OCI-LY7 (cell line): ENCODE data around the gene ATP6V1C2. TPM values are rescaled to one million over a fixed set of nuclear protein-coding genes. Genes with fewer than 3 reads are reported as not detected.

Source experiments
- BruUV-seq: library from RNA; stranded (reverse); fragments of 400-500 nt; replicated peaks from 2 replicates; lab custom pipeline; 2021; lab: Mats Ljungman, UMichigan
- CTCF ChIA-PET: fragments of 300-600 bp; sonication (Branson Sonifier 250); formaldehyde crosslinking; loops from one replicate; lab custom pipeline; 2022; ENCODE audit warnings: antibody characterized with exemption; ENCODE audit not compliant: unreplicated experiment; lab: Charles Lee
- POLR2A ChIA-PET: fragments of 300-600 bp; sonication (Branson Sonifier 250); formaldehyde crosslinking; loops from one replicate; lab custom pipeline; 2022; ENCODE audit warnings: antibody characterized with exemption; lab: Charles Lee
- DNase-seq: peaks from one replicate; pipeline ENCODE4 v3.0.0-alpha.2; 2015; ENCODE audit warnings: low spot score
- H2AFZ ChIP-seq: fragments of 200-600 bp; sonication (generic), shearing (Covaris generic); 2 replicates; pipeline ENCODE4 v1.6.1; 2014; ENCODE audit warnings: mild to moderate bottlenecking, antibody characterized with exemption, low read length, moderate library complexity
- H3K27ac ChIP-seq: fragments of 200-600 bp; sonication (generic); 2 replicates; pipeline ENCODE4 v1.5.1; 2014; ENCODE audit warnings: mixed run types, low read depth, mild to moderate bottlenecking, moderate library complexity, low read length, inconsistent platforms; ENCODE audit not compliant: poor library complexity, severe bottlenecking
- H3K36me3 ChIP-seq: fragments of 200-600 bp; sonication (generic); 2 replicates; pipeline ENCODE4 v1.6.1; 2014; ENCODE audit warnings: mild to moderate bottlenecking, antibody characterized with exemption, low read length, moderate library complexity, mixed read lengths; ENCODE audit not compliant: insufficient read depth
- H3K4me1 ChIP-seq: fragments of 200-600 bp; sonication (generic); 2 replicates; pipeline ENCODE4 v1.5.1; 2014; ENCODE audit warnings: mild to moderate bottlenecking, low read length; ENCODE audit not compliant: insufficient read depth, poor library complexity, severe bottlenecking
- H3K4me2 ChIP-seq: fragments of 200-600 bp; sonication (generic); 2 replicates; pipeline ENCODE4 v1.6.1; 2014; ENCODE audit warnings: mild to moderate bottlenecking, low read length
- H3K4me3 ChIP-seq: fragments of 200-600 bp; sonication (generic); 2 replicates; pipeline ENCODE4 v1.5.1; 2014; ENCODE audit warnings: mild to moderate bottlenecking, low read depth, low read length; ENCODE audit not compliant: poor library complexity, severe bottlenecking
- H3K79me2 ChIP-seq: fragments of 200-600 bp; sonication (generic); 2 replicates; pipeline ENCODE4 v1.6.1; 2016; ENCODE audit warnings: low read depth, mild to moderate bottlenecking, low read length, moderate library complexity, mixed read lengths; ENCODE audit not compliant: insufficient read depth
- H3K9me2 ChIP-seq: fragments of 200-600 bp; sonication (generic); 2 replicates; pipeline ENCODE4 v1.6.1; 2016; ENCODE audit warnings: mild to moderate bottlenecking, low read length, mixed read lengths; ENCODE audit not compliant: insufficient read depth
- H3K9me3 ChIP-seq: fragments of 200-600 bp; sonication (generic); 2 replicates; pipeline ENCODE4 v1.6.1; 2014; ENCODE audit warnings: mild to moderate bottlenecking, mixed run types, low read length, mixed read lengths
- H4K20me1 ChIP-seq: fragments of 200-600 bp; sonication (generic); 2 replicates; pipeline ENCODE4 v1.6.1; 2014; ENCODE audit warnings: mild to moderate bottlenecking, antibody characterized with exemption, low read length, moderate library complexity, mixed read lengths; ENCODE audit not compliant: insufficient read depth
- EZH2phosphoT487 ChIP-seq: fragments of 200-600 bp; sonication (generic); IDR thresholded peaks from 2 replicates; pipeline ENCODE4 v1.6.1; 2018; ENCODE audit warnings: low read depth, borderline replicate concordance, mild to moderate bottlenecking, mixed run types, antibody characterized with exemption, low read length, moderate library complexity, mixed read lengths
- intact Hi-C: fragments of 100-400 bp; cut with micrococcal nuclease; formaldehyde crosslinking; loops from one replicate; pipeline ENCODE4 v1.10.0; 2022; ENCODE audit not compliant: unreplicated experiment
- total RNA-seq, 2 experiments: library from RNA; depleted of rRNA in 1 of 2; stranded (reverse); fragments of >200 nt in 1 of 2; shearing (Covaris generic) in 1 of 2; gene quantifications; 2 replicates each; pipeline ENCODE4 v1.2.3, GENCODE V29; 2014 to 2022
- TF ChIP-seq, protein P1 (sequence below): fragments of 200-600 bp; sonication (generic); conservative IDR thresholded peaks from 2 replicates; pipeline ENCODE4 v1.5.1; 2014; ENCODE audit warnings: mild to moderate bottlenecking, antibody characterized with exemption, low read length, moderate library complexity, mixed read lengths

ATP6V1C2 gene
- total RNA-seq, 2 experiments from 2014 or later = 0.13 TPM; not detected in 1

DNA sequence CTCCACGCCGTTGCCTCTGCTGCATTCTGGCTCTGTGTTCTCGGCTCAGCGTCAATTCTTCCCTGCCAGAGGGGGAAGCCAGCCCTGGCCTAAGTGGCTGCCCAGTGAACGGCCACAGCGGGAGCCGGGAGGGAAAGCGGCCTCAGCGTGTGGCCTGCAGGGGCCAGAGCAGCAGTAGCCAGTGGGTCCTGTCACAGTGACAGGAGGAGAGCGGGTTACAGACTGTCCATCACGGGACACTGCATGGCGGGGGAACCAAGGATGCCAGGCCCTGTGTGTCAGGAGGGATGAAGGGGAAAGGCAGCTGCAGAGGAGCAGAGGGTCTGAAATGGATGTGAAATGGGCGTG is 51.4 kb downstream of the ATP6V1C2 start:
- TF ChIP-seq, protein P1, sequence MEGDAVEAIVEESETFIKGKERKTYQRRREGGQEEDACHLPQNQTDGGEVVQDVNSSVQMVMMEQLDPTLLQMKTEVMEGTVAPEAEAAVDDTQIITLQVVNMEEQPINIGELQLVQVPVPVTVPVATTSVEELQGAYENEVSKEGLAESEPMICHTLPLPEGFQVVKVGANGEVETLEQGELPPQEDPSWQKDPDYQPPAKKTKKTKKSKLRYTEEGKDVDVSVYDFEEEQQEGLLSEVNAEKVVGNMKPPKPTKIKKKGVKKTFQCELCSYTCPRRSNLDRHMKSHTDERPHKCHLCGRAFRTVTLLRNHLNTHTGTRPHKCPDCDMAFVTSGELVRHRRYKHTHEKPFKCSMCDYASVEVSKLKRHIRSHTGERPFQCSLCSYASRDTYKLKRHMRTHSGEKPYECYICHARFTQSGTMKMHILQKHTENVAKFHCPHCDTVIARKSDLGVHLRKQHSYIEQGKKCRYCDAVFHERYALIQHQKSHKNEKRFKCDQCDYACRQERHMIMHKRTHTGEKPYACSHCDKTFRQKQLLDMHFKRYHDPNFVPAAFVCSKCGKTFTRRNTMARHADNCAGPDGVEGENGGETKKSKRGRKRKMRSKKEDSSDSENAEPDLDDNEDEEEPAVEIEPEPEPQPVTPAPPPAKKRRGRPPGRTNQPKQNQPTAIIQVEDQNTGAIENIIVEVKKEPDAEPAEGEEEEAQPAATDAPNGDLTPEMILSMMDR = no peak
- TF ChIP-seq EZH2phosphoT487 = no peak
- H4K20me1 ChIP-seq = no peaks in the 10 kb centered on the region
- no peaks in the 10 kb centered on the region for H3K79me2 ChIP-seq
- POLR2A ChIA-PET = no interaction called here
- no peaks in the 10 kb centered on the region for H3K9me2 ChIP-seq
- no peaks in the 10 kb centered on the region for H3K4me1 ChIP-seq
- intact Hi-C loops = no loop called here
- H2AFZ ChIP-seq = no peak overlapping the region
- H3K9me3 ChIP-seq = no peaks in the 10 kb centered on the region
- H3K36me3 ChIP-seq = no peaks in the 10 kb centered on the region
- CTCF ChIA-PET = no interaction called here
- no peak overlapping the region for H3K4me3 ChIP-seq
- DNase-seq = no peak
- no peak overlapping the region for H3K27ac ChIP-seq
- no peak overlapping the region for H3K4me2 ChIP-seq
- BruUV-seq = no TSS peak

DNA sequence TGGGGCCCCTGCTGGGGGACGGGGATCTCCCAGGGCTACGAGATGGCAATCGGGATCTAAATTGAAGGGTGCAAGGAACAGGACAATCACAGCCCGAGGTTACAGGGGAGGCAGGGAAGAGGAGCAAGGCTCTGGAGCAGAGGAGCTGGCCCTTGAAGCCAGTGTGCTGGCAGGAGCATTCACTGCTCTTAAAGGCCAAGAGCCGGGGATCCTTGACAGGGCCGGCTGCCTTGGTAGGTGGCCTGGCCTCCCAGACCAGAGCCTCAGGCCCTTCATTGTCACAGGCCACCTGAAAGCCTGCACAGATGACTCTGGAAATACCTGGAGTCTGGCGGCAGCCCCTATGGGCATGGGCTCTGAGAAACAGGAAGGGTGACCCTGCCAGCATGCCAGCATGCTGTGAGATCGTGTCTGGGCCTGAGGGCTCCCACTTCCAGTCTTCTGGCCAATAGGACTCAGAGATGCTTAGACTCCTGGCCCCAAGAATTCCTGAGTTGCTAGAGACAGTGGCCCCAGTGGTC is 52.5 kb downstream of the ATP6V1C2 start:
- CTCF ChIA-PET = no interaction called here
- H3K9me2 ChIP-seq = no peaks in the 10 kb centered on the region

GRCh38 chr2:10774394-10774793 is 53.0 kb downstream of the ATP6V1C2 start:
- intact Hi-C loops = no loop called here
- Histone ChIP-seq H3K9me2 (no peaks in the 10 kb centered on the region), H3K4me1 (no peaks in the 10 kb centered on the region), H4K20me1 (no peaks in the 10 kb centered on the region), H3K36me3 (peaks cover under 1% of the 10 kb centered on the region), H3K4me3 (no peak overlapping the region), H3K27ac (no peak overlapping the region), H3K4me2 (no peak overlapping the region), H3K9me3 (no peaks in the 10 kb centered on the region), H2AFZ (no peak overlapping the region), H3K79me2 (no peaks in the 10 kb centered on the region)
- POLR2A ChIA-PET = no interaction called here
- CTCF ChIA-PET = no interaction called here
- TF ChIP-seq, protein P1 = no peak
- TF ChIP-seq EZH2phosphoT487 = no peak
- no peak for DNase-seq
- BruUV-seq = no TSS peak

More for the DNA sequence above, 52.5 kb downstream of the ATP6V1C2 start:
- Histone ChIP-seq H3K27ac (no peak overlapping the region), H3K4me1 (no peaks in the 10 kb centered on the region), H3K79me2 (no peaks in the 10 kb centered on the region), H3K4me2 (no peak overlapping the region), H3K4me3 (no peak overlapping the region), H3K9me3 (no peaks in the 10 kb centered on the region), H2AFZ (no peak overlapping the region), H4K20me1 (no peaks in the 10 kb centered on the region), H3K36me3 (no peaks in the 10 kb centered on the region; the same call in 1 of the 2 replicates)
- TF ChIP-seq EZH2phosphoT487 = no peak
- TF ChIP-seq, protein P1 = no peak
- no TSS peak for BruUV-seq
- POLR2A ChIA-PET = no interaction called here
- intact Hi-C loops = no loop called here
- DNase-seq = no peak
